Uterus (tissue), 2 donors: Measurements from ENCODE around the gene MB.

Experiments
- POLR2A ChIP-seq, 2 donors: fragments of 450-650 bp; IDR thresholded peaks; one replicate each; pipeline ENCODE4 v1.6.1; 2016; ENCODE audit warnings: antibody characterized with exemption in 2 of 2, mild to moderate bottlenecking in 1 of 2, moderate library complexity in 1 of 2
- TF ChIP-seq, protein P1 (sequence below), 4 experiments: fragments of 200-600 bp in 2 of 4; fragments of 450-650 bp in 2 of 4; sonication (generic) in 2 of 4; IDR thresholded peaks; one replicate each; pipeline ENCODE4 v1.5.1; 2016 to 2019; ENCODE audit warnings: antibody characterized with exemption in 4 of 4, mild to moderate bottlenecking in 2 of 4, moderate library complexity in 1 of 4

DNA sequence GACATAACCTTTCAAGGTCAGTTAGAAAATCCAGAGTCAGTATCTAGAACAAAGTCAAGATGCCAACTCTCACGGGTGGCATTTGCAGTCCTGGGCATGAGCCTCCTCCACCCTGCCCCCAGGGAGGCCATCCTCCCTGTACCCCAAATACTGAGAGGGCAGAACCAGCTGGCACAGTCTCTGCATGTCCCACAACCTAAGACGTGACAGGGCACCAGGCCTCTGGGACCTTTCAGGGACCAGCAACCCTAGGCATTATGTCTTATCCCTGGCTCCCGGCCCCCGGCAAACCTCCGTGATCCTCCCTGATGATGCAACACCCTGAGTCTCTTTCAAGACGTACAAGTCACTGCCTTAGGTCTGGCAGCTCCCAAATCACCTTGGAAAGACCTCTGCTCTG is 2.0 kb downstream of the MB start:
- TF ChIP-seq, protein P1, sequence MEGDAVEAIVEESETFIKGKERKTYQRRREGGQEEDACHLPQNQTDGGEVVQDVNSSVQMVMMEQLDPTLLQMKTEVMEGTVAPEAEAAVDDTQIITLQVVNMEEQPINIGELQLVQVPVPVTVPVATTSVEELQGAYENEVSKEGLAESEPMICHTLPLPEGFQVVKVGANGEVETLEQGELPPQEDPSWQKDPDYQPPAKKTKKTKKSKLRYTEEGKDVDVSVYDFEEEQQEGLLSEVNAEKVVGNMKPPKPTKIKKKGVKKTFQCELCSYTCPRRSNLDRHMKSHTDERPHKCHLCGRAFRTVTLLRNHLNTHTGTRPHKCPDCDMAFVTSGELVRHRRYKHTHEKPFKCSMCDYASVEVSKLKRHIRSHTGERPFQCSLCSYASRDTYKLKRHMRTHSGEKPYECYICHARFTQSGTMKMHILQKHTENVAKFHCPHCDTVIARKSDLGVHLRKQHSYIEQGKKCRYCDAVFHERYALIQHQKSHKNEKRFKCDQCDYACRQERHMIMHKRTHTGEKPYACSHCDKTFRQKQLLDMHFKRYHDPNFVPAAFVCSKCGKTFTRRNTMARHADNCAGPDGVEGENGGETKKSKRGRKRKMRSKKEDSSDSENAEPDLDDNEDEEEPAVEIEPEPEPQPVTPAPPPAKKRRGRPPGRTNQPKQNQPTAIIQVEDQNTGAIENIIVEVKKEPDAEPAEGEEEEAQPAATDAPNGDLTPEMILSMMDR (IDR thresholded peaks at IDR 0.05) = no peak
- TF ChIP-seq POLR2A (IDR thresholded peaks at IDR 0.05) = no peak
